ENCODE measurements around the gene CCDC185.

CCDC185 gene

GRCh38 chr1:223393275-223394214, at the start of gene CCDC185:
TSS of gene CCDC185 (plus strand) at chr1:223393415. CDS start at chr1:223393476, 61 bp downstream.
- no peak for DNase-seq

DNA sequence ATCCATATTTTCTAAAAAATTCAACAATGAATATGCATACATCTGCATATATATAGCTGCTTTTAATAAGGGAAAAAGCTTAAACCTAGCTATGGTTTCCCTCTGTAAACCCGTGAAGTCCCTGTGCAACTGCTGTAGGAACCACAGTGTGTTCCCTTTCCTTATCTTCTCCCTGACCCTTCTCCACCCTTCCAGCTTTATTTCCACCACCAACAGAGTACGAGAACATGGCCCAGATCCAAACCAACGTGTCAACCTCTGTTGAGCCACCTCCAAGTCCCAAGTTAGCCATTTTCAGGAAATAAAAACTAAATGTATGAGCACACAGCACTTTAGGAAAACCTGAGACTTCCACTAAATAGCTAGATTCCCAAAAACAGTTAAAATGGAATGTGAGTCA, 49.5 kb upstream of the CCDC185 start:
- no peak for DNase-seq

GRCh38 chr1:223344491-223344890, 48.7 kb upstream of the CCDC185 start:
- DNase-seq = no peak

DNA sequence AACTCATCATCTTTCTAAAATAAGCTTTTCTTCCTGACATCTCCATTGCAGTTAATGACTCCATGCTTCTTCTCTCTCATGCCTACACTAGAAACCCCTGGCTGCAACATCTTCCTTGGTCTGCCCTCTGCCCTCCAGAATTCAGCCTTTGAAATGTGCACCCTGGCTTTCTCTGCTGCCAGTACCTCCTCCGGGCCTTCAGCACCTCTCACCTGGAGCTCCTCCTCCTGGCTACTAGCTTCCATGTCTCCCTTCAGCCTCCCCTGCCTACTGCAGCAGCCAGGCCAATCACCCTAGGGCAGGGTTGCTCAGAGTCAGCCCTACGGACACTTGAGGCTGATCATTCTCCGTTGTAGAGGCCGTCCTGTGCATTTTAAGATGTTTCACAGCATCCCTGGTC, 47.5 kb upstream of the CCDC185 start:
- no peak for DNase-seq

DNA sequence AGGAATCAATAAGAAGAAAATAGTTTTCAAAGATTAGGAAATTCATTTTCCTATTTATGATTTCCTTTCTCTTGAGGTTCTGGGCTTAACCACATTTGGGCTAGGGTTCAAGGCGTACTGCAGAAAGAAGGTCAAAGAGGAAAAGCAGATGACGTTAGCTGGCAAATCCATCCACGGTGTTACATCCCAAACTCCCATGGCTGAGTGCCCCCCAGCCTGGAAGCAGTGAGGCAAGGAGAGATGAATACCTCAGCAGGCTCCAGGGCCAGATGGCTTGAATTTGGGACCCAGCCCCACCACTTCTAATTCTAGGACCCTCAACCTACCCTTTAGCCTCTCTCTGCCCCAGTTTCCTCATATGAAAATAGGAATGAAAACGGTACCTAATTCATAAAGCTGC, 46.9 kb upstream of the CCDC185 start:
- DNase-seq = no peak

- DNase-seq = no peak
Observed at GRCh38 chr1:223347583-223347982, 45.6 kb upstream of the CCDC185 start.

DNA sequence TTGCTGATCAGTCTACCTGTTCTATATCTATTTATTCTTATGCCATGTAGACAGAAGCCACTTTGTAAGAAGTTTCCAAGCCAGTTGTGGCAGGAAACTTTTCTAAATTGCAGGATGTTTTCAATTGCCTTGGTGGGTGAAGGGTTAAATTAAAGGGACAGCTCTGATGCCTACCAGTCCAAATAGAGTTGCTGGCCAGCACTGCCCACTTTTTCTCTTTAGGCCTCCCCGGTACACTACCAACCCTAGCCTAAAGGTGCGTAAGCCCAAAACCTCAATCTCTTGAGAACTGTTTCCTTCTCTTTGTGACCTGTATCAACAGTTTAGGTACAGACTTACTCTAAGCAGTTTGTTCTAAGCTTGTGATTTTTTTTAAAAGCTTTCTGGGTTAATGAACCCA, 44.8 kb upstream of the CCDC185 start:
- DNase-seq = no peak

- no peak for DNase-seq
Observed at GRCh38 chr1:223349241-223349640, 44.0 kb upstream of the CCDC185 start.

GRCh38 chr1:223350361-223350908, 42.8 kb upstream of the CCDC185 start:
- DNase-seq = no peak

DNA sequence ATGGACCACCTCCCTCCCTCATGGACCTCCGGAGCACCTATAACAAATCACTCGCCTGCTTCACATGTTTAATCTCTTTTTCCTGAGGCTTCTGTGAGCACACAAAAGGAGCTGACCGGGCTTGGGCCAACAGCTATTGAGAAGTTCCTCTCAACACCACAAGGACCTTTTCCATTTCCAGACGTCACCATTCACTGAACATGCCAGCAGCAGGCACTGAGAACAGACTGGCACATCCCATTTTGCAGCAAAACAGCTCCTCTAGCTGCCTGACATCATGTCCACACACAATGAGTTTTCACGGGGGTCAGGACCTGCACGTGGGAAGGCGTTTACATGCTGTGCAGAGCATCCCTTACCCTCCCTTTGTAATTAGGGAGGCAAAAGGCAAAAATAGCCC, 40.3 kb upstream of the CCDC185 start:
- no peak for DNase-seq

DNA sequence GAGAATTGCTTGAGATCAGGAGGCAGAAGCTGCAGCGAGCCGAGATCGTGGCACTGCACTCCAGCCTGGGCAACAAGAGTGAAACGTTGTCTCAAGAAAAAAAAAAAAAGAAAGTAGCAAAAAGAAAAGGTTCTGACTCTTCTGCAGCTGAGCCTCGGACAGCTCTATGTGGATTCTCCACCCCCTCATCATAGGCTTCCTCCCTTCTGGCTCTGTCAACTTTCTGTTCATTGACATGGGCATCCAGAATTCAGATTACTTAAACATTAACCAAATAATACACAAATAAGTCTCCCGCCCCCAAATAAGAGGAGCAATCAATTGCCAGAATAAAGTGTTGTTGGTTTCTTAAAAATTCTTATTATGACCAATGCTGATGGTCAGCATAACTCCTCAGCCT, 39.3 kb upstream of the CCDC185 start:
- no peak for DNase-seq

DNA sequence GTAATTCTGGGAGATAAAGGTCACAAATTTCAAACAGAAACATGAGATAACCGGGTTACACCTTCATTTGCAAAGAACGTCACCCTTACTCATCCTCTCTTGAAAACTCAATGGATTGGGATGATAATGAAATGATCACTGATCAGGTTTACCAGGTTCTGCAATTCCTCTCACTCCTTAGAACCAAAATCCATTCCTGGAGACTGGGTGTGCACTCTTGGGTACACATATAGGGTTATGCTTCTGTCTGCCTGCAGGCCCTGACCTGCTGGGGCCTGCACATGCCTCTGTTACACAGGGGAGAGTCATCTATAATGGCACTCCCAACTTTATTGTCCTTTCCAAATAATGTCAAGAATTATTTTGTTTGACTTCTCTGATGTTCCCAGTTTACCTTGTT, 37.5 kb upstream of the CCDC185 start:
- no peak for DNase-seq

GRCh38 chr1:223358826-223359225, 34.4 kb upstream of the CCDC185 start:
- no peak for DNase-seq

DNA sequence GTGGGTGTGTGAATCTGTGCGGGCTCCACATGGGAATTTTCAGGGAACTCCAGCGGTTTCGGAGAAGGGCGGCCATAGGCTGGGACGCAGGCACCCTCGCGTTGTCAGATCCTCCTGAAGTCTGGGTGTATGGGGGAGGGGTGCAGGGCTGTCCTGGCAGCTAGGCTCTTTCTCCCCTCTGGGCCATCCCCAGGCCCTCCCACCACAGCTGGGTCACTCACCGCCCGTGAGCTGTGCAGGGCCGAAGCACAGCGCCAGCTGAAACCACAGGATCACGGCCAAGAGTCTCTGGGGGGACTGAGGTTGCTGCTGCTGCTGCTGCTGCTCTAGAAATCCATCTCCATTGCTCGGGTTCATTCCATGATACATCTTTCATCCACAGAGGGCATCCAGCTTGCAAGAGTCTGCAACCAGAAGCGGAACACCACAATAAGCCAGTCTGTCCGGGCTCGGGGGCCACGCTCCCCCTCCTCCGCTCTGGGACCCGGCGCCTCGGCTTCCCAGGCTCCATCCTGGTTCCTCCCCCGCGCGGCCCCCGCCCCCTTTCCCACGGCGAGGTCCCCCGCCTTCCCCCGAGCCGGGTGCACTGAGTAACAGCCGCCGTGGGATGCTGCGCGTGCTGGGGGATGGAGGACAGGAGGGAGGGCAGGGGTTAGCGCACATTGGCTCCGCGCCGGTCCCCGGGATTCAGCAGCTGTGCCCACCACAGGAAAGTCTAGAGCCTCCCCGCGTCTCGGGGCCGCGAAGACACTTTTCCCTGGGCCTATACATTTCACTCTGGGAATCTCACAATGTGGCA, 30.0 kb upstream of the CCDC185 start:
- DNase-seq = no peak

- no peak for DNase-seq
Observed at GRCh38 chr1:223363856-223364684, 29.1 kb upstream of the CCDC185 start, which contains the start of gene SUSD4. TSS of gene SUSD4 (minus strand) at chr1:223364176. CDS start at chr1:223363425, 751 bp downstream.

GRCh38 chr1:223364685-223365382, 28.4 kb upstream of the CCDC185 start:
- no peak for DNase-seq

- DNase-seq = no peak
Observed at GRCh38 chr1:223374064-223374610, 19.1 kb upstream of the CCDC185 start.

GRCh38 chr1:223378754-223379153, 14.5 kb upstream of the CCDC185 start:
- DNase-seq = no peak

DNA sequence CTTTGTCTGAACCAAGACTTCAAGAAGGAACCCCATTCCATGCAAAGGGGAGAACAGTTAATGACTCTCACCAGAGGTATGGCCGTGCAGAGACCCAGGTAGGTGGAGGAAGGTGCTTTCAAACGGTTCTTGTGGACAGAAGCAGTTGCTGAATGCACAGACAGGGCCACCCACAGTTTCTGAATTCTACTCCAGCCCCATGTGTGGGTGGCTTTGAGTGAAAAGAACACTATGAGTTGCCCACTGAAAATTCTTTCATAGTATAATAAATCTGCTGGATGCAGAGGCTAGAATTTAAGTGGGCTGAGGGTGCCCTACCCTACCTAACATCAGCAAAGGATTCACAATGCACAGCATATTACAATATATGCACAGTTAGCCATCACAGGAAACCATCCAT, 7.2 kb upstream of the CCDC185 start:
- no peak for DNase-seq

GRCh38 chr1:223390618-223391017, 2.6 kb upstream of the CCDC185 start:
- no peak for DNase-seq

DNA sequence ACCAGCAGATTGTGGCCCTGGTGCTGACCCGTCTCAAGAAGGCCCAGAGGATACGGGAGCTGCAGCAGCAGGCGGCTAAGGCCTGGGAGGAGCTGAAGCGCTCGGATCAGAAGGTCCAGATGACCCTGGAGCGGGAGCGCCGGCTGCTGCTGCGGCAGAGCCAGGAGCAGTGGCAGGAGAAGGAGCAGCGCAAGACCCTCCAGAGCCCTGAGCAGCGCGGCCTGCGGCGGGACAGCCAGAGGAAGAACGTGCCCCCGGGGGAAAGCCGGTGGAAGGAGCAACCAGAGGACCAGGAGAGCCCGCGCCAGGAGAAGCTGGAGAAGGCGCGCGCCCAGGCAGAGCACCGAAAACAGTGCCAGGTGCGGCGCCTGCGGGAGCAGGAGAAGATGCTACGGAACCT, 1.0 kb downstream of the CCDC185 start:
- DNase-seq = no peak

GRCh38 chr1:223394706-223395105, 1.5 kb downstream of the CCDC185 start:
- no peak for DNase-seq

Data from SIG-M5 (cell line).